GM23338 (cell line): Measurements from ENCODE around the gene CBLN3.

Experiments used
- CREB1 ChIP-seq: fragments of 250-450 bp; sonication (Bioruptor Pico); IDR thresholded peaks from 2 replicates; pipeline ENCODE4 v1.5.0; 2020; ENCODE audit warnings: low read depth, mild to moderate bottlenecking, moderate library complexity
- CTCF ChIP-seq, 2 experiments: fragments of 200-600 bp in 1 of 2; sonication (generic) in 1 of 2; conservative IDR thresholded peaks; 2 replicates each; pipeline versions ENCODE4 v1.5.1 to v1.6.1; 2016 to 2017; ENCODE audit warnings: antibody characterized with exemption in 2 of 2, low read depth in 2 of 2, mild to moderate bottlenecking in 2 of 2, moderate library complexity in 1 of 2
- ETS1 ChIP-seq: IDR thresholded peaks from 2 replicates; pipeline ENCODE4 v1.6.1; 2016; ENCODE audit warnings: antibody characterized with exemption
- EZH2 ChIP-seq: fragments of 200-600 bp; sonication (generic); IDR thresholded peaks from one replicate; pipeline ENCODE4 v1.8.0; 2017; ENCODE audit warnings: antibody characterized with exemption, mild to moderate bottlenecking, low read depth; ENCODE audit not compliant: unreplicated experiment
- JUNB ChIP-seq: IDR thresholded peaks from one replicate; pipeline ENCODE4 v1.6.1; 2016; ENCODE audit warnings: antibody characterized with exemption; ENCODE audit not compliant: unreplicated experiment
- POLR2AphosphoS5 ChIP-seq: IDR thresholded peaks from 2 replicates; pipeline ENCODE4 v1.6.1; 2016; ENCODE audit warnings: antibody characterized with exemption, low read depth
- ZNF114 ChIP-seq: fragments of 250-450 bp; sonication (Bioruptor Pico); IDR thresholded peaks from 2 replicates; pipeline ENCODE4 v1.5.0; 2020; ENCODE audit warnings: mild to moderate bottlenecking, moderate library complexity

- no peak for TF ChIP-seq EZH2
- TF ChIP-seq CTCF (conservative IDR thresholded peaks at IDR 0.05; ENCODE audit: low read depth in 2 of 2) = no peak
- no peak for TF ChIP-seq ETS1
- TF ChIP-seq ZNF114 (CRISPR knock-in tag) = no peak
- no peak for TF ChIP-seq POLR2AphosphoS5
- TF ChIP-seq CREB1 = no peak
- no peak for TF ChIP-seq JUNB
Observed at GRCh38 chr14:24439830-24440605, 10.6 kb upstream of the CBLN3 start.
